Endothelial cell of umbilical vein (primary cell): ENCODE results near the gene EHD1.

Experiments used
- CTCF ChIP-seq, 2 donors: IDR thresholded peaks; 1 replicate in 1 of 2; 2 replicates in 1 of 2; pipeline ENCODE4 v1.5.1; 2011; ENCODE audit warnings: low read length in 2 of 2, mild to moderate bottlenecking in 2 of 2, moderate library complexity in 2 of 2, control low read depth in 1 of 2, inconsistent platforms in 1 of 2, low read depth in 1 of 2; ENCODE audit not compliant: insufficient read depth in 1 of 2; ENCODE audit errors: extremely low read depth in 1 of 2
- EZH2 ChIP-seq: IDR thresholded peaks from 2 replicates; pipeline ENCODE4 v1.6.1; 2012; ENCODE audit warnings: borderline replicate concordance, low read depth, mild to moderate bottlenecking, moderate library complexity, low read length, inconsistent platforms; ENCODE audit not compliant: severe bottlenecking
- JUN ChIP-seq: IDR thresholded peaks from 2 replicates; pipeline ENCODE4 v1.6.1; 2011; ENCODE audit warnings: borderline replicate concordance, low read depth; ENCODE audit not compliant: insufficient read length, insufficient read depth

DNA sequence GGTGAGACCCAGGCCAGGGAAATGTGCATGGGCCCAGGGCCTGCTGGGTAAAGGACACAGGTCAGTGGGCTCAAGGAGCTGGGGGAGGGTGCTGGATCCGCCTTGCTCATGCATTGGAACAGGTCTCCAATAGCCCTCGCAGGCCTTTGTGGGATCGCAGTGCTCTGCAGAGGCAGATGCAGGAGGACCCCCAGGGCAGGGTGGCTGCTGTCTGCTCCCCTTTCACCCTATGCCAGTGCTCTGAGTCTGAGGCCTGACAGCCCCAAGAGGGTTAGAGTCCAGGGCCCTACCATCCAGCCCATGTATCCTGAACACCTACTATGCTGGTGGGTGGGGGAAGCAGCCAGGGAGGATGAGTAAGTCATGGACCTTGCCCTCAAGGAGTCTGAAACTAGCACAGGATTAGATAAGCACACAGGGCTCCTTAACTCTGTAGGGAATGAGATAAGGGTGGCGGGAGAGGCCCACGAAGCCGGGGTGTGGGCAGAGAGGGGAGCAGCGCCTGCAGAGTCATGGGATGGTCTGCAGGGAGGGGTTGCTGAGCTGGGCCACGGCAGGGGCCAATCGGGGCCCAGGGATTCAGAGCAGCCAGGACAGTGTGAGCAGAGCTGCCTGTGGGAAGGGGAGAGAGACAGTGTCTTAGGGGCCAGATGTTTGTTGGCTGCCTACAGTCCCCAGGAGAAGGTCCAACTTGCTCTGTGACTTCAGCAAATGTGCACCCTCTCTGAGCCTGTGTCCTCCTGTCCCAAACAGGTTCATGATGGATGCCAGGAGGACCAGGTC, 10.5 kb upstream of the EHD1 start:
- TF ChIP-seq CTCF (IDR thresholded peaks at IDR 0.05; ENCODE audit: extremely low read depth in 1 of 2, insufficient read depth in 1 of 2, low read depth in 1 of 2, low read length in 2 of 2) (no peak), EZH2 (no peak), JUN (no peak)
